Measurements from ENCODE around the gene RDX.

- TF ChIP-seq CTCF (IDR thresholded peaks at IDR 0.05) (no peak), POLR2A (IDR thresholded peaks at IDR 0.05) (no peak)
Observed at GRCh38 chr11:110249766-110250165, 46.6 kb downstream of the RDX start.
